RWPE1 (cell line): ENCODE measurements around the gene RPL28.

Experiments used
- CTCF ChIA-PET: fragments of 350-600 bp; sonication (Branson Sonifier 250); formaldehyde crosslinking; extraction: SDS; loops from one replicate; lab custom pipeline; 2021; lab: Yijun Ruan, JAX
- POLR2A ChIA-PET: fragments of 400-600 bp; formaldehyde crosslinking; extraction: SDS; loops from one replicate; lab custom pipeline; 2020; ENCODE audit warnings: antibody characterized with exemption; ENCODE audit not compliant: low non-redundant PET; lab: Yijun Ruan, JAX
- DNase-seq: peaks from one replicate; pipeline ENCODE4 v3.0.0; 2012; ENCODE audit warnings: low spot score
- H3K27ac ChIP-seq: fragments of 450-650 bp; 2 replicates; pipeline ENCODE4 v1.5.1; 2017
- CTCF ChIP-seq: fragments of 450-650 bp; conservative IDR thresholded peaks from 2 replicates; pipeline ENCODE4 v1.5.1; 2017; ENCODE audit warnings: low read depth, mild to moderate bottlenecking

RPL28 gene

GRCh38 chr19:55365245-55365644 is 20.5 kb upstream of the RPL28 start:
- ChIA-PET CTCF (no interaction called here), POLR2A (no interaction called here)

GRCh38 chr19:55365964-55366363 is 19.8 kb upstream of the RPL28 start:
- no peak for TF ChIP-seq CTCF
- POLR2A ChIA-PET, result no interaction called here
- no peak for DNase-seq
- CTCF ChIA-PET, result no interaction called here
- no peak overlapping the region for H3K27ac ChIP-seq

More at GRCh38 chr19:55365245-55365644, 20.5 kb upstream of the RPL28 start:
- no peak for DNase-seq
- no peak overlapping the region for H3K27ac ChIP-seq
- no peak for TF ChIP-seq CTCF

- TF ChIP-seq CTCF, result no peak
- POLR2A ChIA-PET, result no interaction called here
- no peak for DNase-seq
- CTCF ChIA-PET, result no interaction called here
- peak overlapping the region; percentile 7; the same call in 1 of the 2 replicates for H3K27ac ChIP-seq
Observed at GRCh38 chr19:55366790-55367189, 18.9 kb upstream of the RPL28 start.

GRCh38 chr19:55368106-55368505 is 17.6 kb upstream of the RPL28 start:
- ChIA-PET CTCF (no interaction called here), POLR2A (interaction anchor here (0.5 to 0.6 kb wide), 2 partner anchors 15 to 157 kb away, joined by 3 to 9 read pairs; no protein-coding TSS in a partner anchor)
- no peak for TF ChIP-seq CTCF
- no peak for DNase-seq
- H3K27ac ChIP-seq, result peak overlapping the region; percentile 78

- ChIA-PET POLR2A (interaction anchor here (0.5 to 0.9 kb wide), 3 partner anchors 15 to 30 kb away, joined by 3 read pairs; partner anchors contain the start of gene TMEM238), CTCF (interaction anchor here (1.0 to 1.6 kb wide), 2 partner anchors 15 to 67 kb away, joined by 3 to 5 read pairs; partner anchors contain the start of gene TMEM238)
- peak overlapping the region; percentile 78 for H3K27ac ChIP-seq
- DNase-seq, result peak; percentile 71
- no peak for TF ChIP-seq CTCF
Observed at GRCh38 chr19:55368701-55369563, 16.8 kb upstream of the RPL28 start.

- POLR2A ChIA-PET, result interaction anchor here (0.5 to 0.9 kb wide), 2 partner anchors 14 to 30 kb away, joined by 3 read pairs; partner anchors contain the start of gene TMEM238
- H3K27ac ChIP-seq, result peak overlapping the region; percentile 78
- peak; percentile 84 for DNase-seq
- CTCF ChIA-PET, result interaction anchor here (0.6 to 1.6 kb wide), 6 partner anchors 14 to 209 kb away, joined by 3 to 5 read pairs (median 3); partner anchors contain the start of gene TMEM238
- no peak for TF ChIP-seq CTCF
Observed at GRCh38 chr19:55369653-55370304, 16.0 kb upstream of the RPL28 start.
